A549 (cell line): ENCODE data around the gene SHCBP1L. TPM values are rescaled to one million over a fixed set of nuclear protein-coding genes. Genes with fewer than 3 reads are reported as not detected.

ENCODE experiments used
- ATAC-seq, 2 experiments: fragments of 200-7000 bp in 1 of 2; fragments of >200 bp in 1 of 2; cut with Nextera tagmentation in 1 of 2; cut with Tn5 transposase in 1 of 2; 3 replicates each; pipeline versions ENCODE4 v1.8.0 to v1.9.1; 2018 to 2020; ENCODE audit warnings: mild to moderate bottlenecking in 1 of 2, moderate library complexity in 1 of 2
- CTCF ChIA-PET: fragments of 300-600 bp; sonication (Branson Sonifier 250); formaldehyde crosslinking; extraction: SDS; loops from one replicate; lab custom pipeline; 2021; ENCODE audit warnings: antibody characterized with exemption, inconsistent platforms; lab: Yijun Ruan, JAX
- POLR2A ChIA-PET: fragments of 350-600 bp; formaldehyde crosslinking; extraction: SDS; loops from one replicate; lab custom pipeline; 2021; ENCODE audit warnings: antibody characterized with exemption, inconsistent platforms; lab: Yijun Ruan, JAX
- DNase-seq, 2 experiments: peaks; one replicate each; pipeline versions ENCODE4 v3.0.0 to v3.0.0-alpha.2; 2011 to 2016; ENCODE audit warnings: low read depth in 1 of 2, low spot score in 1 of 2
- FAIRE-seq: peaks from 2 replicates; lab custom pipeline; 2011; peaks lifted over from hg19 to GRCh38; lab: Jason Lieb, UNC
- H3K27ac ChIP-seq, 2 experiments: fragments of >200 bp; sonication (Bioruptor Twin); formaldehyde crosslinking; 3 replicates each; pipeline ENCODE4 v1.5.1; 2016 to 2017
- H3K4me1 ChIP-seq: fragments of >200 bp; sonication (Bioruptor Twin); formaldehyde crosslinking; 3 replicates; pipeline ENCODE4 v1.6.1; 2016
- H3K4me2 ChIP-seq: fragments of >200 bp; sonication (Bioruptor Twin); formaldehyde crosslinking; 3 replicates; pipeline ENCODE4 v1.6.1; 2016
- H3K4me3 ChIP-seq: fragments of >200 bp; sonication (Bioruptor Twin); formaldehyde crosslinking; 3 replicates; pipeline ENCODE4 v1.5.1; 2016
- H3K9me3 ChIP-seq: fragments of >200 bp; sonication (Bioruptor Twin); formaldehyde crosslinking; 3 replicates; pipeline ENCODE4 v1.6.1; 2016
- CBX8 ChIP-seq: fragments of 200-600 bp; sonication (generic); IDR thresholded peaks from 2 replicates; pipeline ENCODE4 v1.6.1; 2016
- CEBPB ChIP-seq, 2 experiments: fragments of >200 bp in 1 of 2; sonication (Bioruptor Twin) in 1 of 2; formaldehyde crosslinking in 1 of 2; IDR thresholded peaks; 2 replicates each; pipeline ENCODE4 v1.6.1; 2012 to 2016
- CHD2 ChIP-seq: fragments of 150-350 bp; IDR thresholded peaks from 2 replicates; pipeline ENCODE4 v1.6.1; 2014; ENCODE audit warnings: low read length; ENCODE audit not compliant: partially characterized antibody
- EHMT2 ChIP-seq: fragments of 200-600 bp; sonication (generic); IDR thresholded peaks from 2 replicates; pipeline ENCODE4 v1.6.1; 2016; ENCODE audit warnings: antibody characterized with exemption, low read depth, mild to moderate bottlenecking, moderate library complexity
- FOSB ChIP-seq: fragments of 250-450 bp; sonication (Bioruptor Pico); IDR thresholded peaks from 2 replicates; pipeline ENCODE4 v1.5.0; 2020; ENCODE audit warnings: mild to moderate bottlenecking, moderate library complexity
- FOXS1 ChIP-seq: fragments of 250-450 bp; sonication (Bioruptor Pico); IDR thresholded peaks from 2 replicates; pipeline ENCODE4 v1.5.0; 2020; ENCODE audit warnings: mild to moderate bottlenecking, moderate library complexity
- GATA3 ChIP-seq: IDR thresholded peaks from 2 replicates; pipeline ENCODE4 v1.6.1; 2012; ENCODE audit warnings: borderline replicate concordance
- JUN ChIP-seq, 2 experiments: fragments of >200 bp; sonication (Bioruptor Twin); formaldehyde crosslinking; IDR thresholded peaks; 2 replicates in 1 of 2; 3 replicates in 1 of 2; pipeline ENCODE4 v1.6.1; 2016 to 2017
- JUNB ChIP-seq: fragments of >200 bp; sonication (Bioruptor Twin); formaldehyde crosslinking; IDR thresholded peaks from 2 replicates; pipeline ENCODE4 v1.6.1; 2016
- KDM1A ChIP-seq: fragments of 200-600 bp; sonication (generic); IDR thresholded peaks from 2 replicates; pipeline ENCODE4 v1.6.1; 2016; ENCODE audit warnings: low read depth, mild to moderate bottlenecking
- KDM5A ChIP-seq: fragments of 200-600 bp; sonication (generic); IDR thresholded peaks from 2 replicates; pipeline ENCODE4 v1.6.1; 2016; ENCODE audit warnings: antibody characterized with exemption, mild to moderate bottlenecking
- MAZ ChIP-seq: fragments of 150-350 bp; IDR thresholded peaks from 2 replicates; pipeline ENCODE4 v1.6.1; 2014; ENCODE audit warnings: antibody characterized with exemption, low read depth, low read length, borderline replicate concordance
- NPAS2 ChIP-seq: fragments of 250-450 bp; sonication (Bioruptor Pico); IDR thresholded peaks from 2 replicates; pipeline ENCODE4 v1.8.0; 2022; ENCODE audit warnings: mild to moderate bottlenecking, moderate library complexity, borderline replicate concordance
- RARB ChIP-seq: fragments of 250-450 bp; sonication (Bioruptor Pico); IDR thresholded peaks from 2 replicates; pipeline ENCODE4 v1.8.0; 2021; ENCODE audit warnings: mild to moderate bottlenecking, moderate library complexity
- RCOR1 ChIP-seq: fragments of 150-350 bp; IDR thresholded peaks from 2 replicates; pipeline ENCODE4 v1.6.1; 2014; ENCODE audit warnings: antibody characterized with exemption, low read length, low read depth
- RFX5 ChIP-seq: fragments of 450-650 bp; IDR thresholded peaks from 2 replicates; pipeline ENCODE4 v1.7.1; 2014; ENCODE audit warnings: antibody characterized with exemption, mild to moderate bottlenecking, moderate library complexity
- RNF2 ChIP-seq: fragments of 200-600 bp; sonication (generic); IDR thresholded peaks from 2 replicates; pipeline ENCODE4 v1.6.1; 2016; ENCODE audit warnings: low read depth, mild to moderate bottlenecking, antibody characterized with exemption, moderate library complexity, borderline replicate concordance
- ZC3H11A ChIP-seq: fragments of 450-650 bp; IDR thresholded peaks from 2 replicates; pipeline ENCODE4 v1.6.1; 2014; ENCODE audit warnings: antibody characterized with exemption, mild to moderate bottlenecking
- ZSCAN20 ChIP-seq: fragments of 250-450 bp; sonication (Bioruptor Pico); IDR thresholded peaks from 2 replicates; pipeline ENCODE4 v1.8.0; 2022; ENCODE audit warnings: mild to moderate bottlenecking, moderate library complexity
- WGBS: methylation state at CpG from one replicate; pipeline ENCODE4 v1.1.6; 2017; ENCODE audit errors: missing lambda C conversion rate; 5-methylcytosine and 5-hydroxymethylcytosine counted together
- polyA plus RNA-seq, 4 experiments: library from polyadenylated mRNA; depleted of rRNA in 3 of 4; stranded (reverse); fragments of >200 nt; fragmentation: RNase III in 1 of 4; extraction: RNeasy Plus Mini Kit Qiagen cat#74134 plus additional on column Dnase treatment in 1 of 4; gene quantifications; 2 replicates in 3 of 4; 3 replicates in 1 of 4; pipeline ENCODE4 v1.2.3, GENCODE V29; 2011 to 2017
- TF ChIP-seq, protein P1 (sequence below): fragments of >200 bp; sonication (Bioruptor Twin); formaldehyde crosslinking; IDR thresholded peaks from 3 replicates; pipeline ENCODE4 v1.6.1; 2016
- TF ChIP-seq, protein P2 (sequence below): IDR thresholded peaks from 2 replicates; pipeline ENCODE4 v1.6.1; 2012

SHCBP1L gene
- polyA plus RNA-seq, 2 of the 4 experiments (the other 2 are of a cell fraction) = not detected

DNA sequence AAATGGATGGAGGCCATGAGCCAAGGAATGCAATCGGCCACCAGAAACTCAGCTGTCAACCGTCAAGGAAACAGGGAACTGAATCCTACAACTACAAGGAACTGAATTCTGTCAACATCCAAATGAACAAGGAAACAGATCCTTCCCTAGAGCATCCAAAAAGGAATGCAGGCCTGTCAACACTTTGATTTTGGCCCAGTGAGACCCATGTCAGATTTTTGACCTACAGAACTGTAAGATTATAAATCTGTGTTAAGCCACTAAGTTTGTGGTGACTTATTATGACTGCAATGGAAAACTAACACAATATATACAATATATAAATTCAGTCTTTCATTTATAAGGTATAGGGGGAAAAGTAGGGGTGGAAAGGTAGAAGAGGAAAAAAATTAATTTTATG, 55.3 kb downstream of the SHCBP1L start:
- H3K27ac ChIP-seq = no peak overlapping the region
- H3K4me3 ChIP-seq = no peak overlapping the region
- no peak for TF ChIP-seq MAZ
- H3K4me2 ChIP-seq = no peak overlapping the region
- FAIRE-seq = no peak
- H3K9me3 ChIP-seq = peaks cover 9% of the 10 kb centered on the region; the same call in 2 of the 3 replicates
- WGBS = 76% methylated on average over 2 of the region's 2 CpGs
- ATAC-seq = no peak
- ChIA-PET CTCF (no interaction called here), POLR2A (no interaction called here)
- H3K4me1 ChIP-seq = peaks cover 5% of the 10 kb centered on the region; the same call in 1 of the 3 replicates
- no peak for DNase-seq

DNA sequence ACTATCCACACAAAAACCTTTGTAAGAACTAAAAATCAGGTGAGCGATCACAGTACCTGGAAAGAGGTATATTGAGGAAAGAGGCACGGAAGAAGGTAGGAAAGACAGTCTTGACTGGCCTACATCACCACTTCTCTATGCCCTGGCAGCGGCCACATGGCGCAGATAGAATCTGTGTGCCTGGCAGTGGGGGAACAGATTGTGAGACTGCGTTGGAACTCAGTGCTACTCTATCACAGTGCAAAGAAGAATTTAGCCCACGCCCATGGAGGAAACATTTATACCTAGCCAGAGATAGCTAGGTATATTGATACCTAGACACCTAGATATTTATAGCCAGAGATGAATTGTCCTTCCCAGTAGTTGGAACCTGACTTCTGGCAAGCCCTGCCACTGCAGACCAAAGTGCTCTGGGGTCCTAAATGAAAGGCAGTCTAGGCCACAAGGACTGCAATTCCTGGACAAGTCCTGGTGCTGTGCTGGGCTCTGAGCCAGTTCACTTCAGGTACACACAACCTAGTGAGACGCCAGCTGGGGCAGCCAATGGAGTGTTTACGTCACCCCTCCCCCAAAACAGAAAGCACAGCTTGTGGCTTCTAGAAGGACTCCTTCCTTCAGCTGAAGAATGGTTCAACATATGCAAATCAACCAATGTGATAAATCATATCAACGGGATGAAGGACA, 61.9 kb downstream of the SHCBP1L start:
- FAIRE-seq (no peak), DNase-seq (no peak), ATAC-seq (peak; percentile 36 to 45; a peak in 4 of 6 replicates)
- Histone ChIP-seq H3K9me3 (peaks cover 11% of the 10 kb centered on the region; the same call in 2 of the 3 replicates), H3K27ac (no peak overlapping the region), H3K4me2 (no peak overlapping the region), H3K4me1 (peaks cover 5% of the 10 kb centered on the region; the same call in 1 of the 3 replicates), H3K4me3 (no peak overlapping the region)
- WGBS = 78% methylated on average over 9 of the region's 9 CpGs
- TF ChIP-seq RCOR1 (no peak), EHMT2 (no peak), GATA3 (no peak), RNF2 (no peak), FOXS1 (CRISPR knock-in tag) (no peak), CHD2 (no peak), ZSCAN20 (CRISPR knock-in tag) (no peak), CEBPB (IDR thresholded peaks at IDR 0.05) (no peak), JUN (IDR thresholded peaks at IDR 0.05) (no peak), KDM1A (no peak), CBX8 (no peak), FOSB (CRISPR knock-in tag) (no peak)
- ChIA-PET POLR2A (no interaction called here), CTCF (interaction anchor here (0.6 kb wide), 1 partner anchor 16 kb away, joined by 3 read pairs; no protein-coding TSS in a partner anchor)

DNA sequence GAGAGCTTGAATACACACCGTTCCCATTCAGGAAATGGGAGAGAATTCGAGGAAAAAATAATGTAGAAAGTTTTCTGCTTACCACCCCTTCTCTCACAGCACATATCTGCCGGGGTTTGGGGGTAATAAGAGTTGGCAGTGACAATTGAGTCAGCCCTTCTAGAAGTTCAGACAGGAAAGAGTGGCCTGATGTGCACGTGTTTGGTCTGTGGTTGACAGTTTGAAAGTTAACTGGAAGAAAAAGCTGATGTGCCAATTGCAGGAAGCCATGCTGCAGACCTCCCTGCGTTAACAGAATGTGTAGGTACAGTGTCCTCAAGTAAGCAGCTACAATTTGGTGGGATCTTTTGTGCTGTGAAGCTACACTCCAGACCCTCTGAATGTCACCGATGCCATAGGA, 63.0 kb downstream of the SHCBP1L start:
- FAIRE-seq (no peak), ATAC-seq (peak; percentile 20 to 31; a peak in 3 of 6 replicates), DNase-seq (no peak)
- H3K27ac ChIP-seq = no peak overlapping the region
- peaks cover 11% of the 10 kb centered on the region; the same call in 2 of the 3 replicates for H3K9me3 ChIP-seq
- WGBS = 87% methylated on average over 6 of the region's 6 CpGs
- H3K4me3 ChIP-seq = no peak overlapping the region
- TF ChIP-seq KDM5A = no peak
- no peak for TF ChIP-seq ZC3H11A
- TF ChIP-seq CBX8 = no peak
- TF ChIP-seq NPAS2 (CRISPR knock-in tag) = no peak
- TF ChIP-seq RFX5 = no peak
- no peak for TF ChIP-seq JUNB
- TF ChIP-seq RARB (CRISPR knock-in tag) = no peak
- TF ChIP-seq, protein P1, sequence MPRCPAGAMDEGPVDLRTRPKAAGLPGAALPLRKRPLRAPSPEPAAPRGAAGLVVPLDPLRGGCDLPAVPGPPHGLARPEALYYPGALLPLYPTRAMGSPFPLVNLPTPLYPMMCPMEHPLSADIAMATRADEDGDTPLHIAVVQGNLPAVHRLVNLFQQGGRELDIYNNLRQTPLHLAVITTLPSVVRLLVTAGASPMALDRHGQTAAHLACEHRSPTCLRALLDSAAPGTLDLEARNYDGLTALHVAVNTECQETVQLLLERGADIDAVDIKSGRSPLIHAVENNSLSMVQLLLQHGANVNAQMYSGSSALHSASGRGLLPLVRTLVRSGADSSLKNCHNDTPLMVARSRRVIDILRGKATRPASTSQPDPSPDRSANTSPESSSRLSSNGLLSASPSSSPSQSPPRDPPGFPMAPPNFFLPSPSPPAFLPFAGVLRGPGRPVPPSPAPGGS = no peak
- TF ChIP-seq, protein P2, sequence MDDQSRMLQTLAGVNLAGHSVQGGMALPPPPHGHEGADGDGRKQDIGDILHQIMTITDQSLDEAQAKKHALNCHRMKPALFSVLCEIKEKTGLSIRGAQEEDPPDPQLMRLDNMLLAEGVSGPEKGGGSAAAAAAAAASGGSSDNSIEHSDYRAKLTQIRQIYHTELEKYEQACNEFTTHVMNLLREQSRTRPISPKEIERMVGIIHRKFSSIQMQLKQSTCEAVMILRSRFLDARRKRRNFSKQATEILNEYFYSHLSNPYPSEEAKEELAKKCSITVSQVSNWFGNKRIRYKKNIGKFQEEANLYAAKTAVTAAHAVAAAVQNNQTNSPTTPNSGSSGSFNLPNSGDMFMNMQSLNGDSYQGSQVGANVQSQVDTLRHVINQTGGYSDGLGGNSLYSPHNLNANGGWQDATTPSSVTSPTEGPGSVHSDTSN = no peak
- H3K4me2 ChIP-seq = no peak overlapping the region
- H3K4me1 ChIP-seq = peaks cover 5% of the 10 kb centered on the region; the same call in 1 of the 3 replicates
- ChIA-PET POLR2A (no interaction called here), CTCF (no interaction called here)
